ENCODE data around the gene USP4.

DNA sequence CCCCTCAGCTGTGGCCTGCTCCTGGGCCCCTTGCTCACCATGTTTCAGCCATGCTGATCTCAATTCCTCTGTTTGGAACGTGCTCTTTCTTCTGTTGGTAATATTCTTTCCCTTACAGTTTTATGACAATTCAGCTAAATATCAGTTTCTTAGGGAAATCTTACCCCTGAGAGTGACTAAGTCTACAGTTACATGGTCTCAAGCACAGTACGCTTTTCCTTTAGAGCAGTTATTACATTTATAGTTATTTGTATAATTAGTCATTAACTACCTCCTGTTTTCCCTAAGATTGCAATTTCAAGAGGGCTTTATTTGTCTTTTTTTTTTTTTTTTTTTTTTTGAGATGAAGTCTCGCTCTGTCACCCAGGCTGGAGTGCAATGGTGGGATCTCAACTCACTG lies 86.3 kb downstream of the USP4 start:
- TF ChIP-seq POLR2A (IDR thresholded peaks at IDR 0.05): no peak
- TF ChIP-seq, protein P1, sequence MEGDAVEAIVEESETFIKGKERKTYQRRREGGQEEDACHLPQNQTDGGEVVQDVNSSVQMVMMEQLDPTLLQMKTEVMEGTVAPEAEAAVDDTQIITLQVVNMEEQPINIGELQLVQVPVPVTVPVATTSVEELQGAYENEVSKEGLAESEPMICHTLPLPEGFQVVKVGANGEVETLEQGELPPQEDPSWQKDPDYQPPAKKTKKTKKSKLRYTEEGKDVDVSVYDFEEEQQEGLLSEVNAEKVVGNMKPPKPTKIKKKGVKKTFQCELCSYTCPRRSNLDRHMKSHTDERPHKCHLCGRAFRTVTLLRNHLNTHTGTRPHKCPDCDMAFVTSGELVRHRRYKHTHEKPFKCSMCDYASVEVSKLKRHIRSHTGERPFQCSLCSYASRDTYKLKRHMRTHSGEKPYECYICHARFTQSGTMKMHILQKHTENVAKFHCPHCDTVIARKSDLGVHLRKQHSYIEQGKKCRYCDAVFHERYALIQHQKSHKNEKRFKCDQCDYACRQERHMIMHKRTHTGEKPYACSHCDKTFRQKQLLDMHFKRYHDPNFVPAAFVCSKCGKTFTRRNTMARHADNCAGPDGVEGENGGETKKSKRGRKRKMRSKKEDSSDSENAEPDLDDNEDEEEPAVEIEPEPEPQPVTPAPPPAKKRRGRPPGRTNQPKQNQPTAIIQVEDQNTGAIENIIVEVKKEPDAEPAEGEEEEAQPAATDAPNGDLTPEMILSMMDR (IDR thresholded peaks at IDR 0.05): no peak
